Measurements from ENCODE around the gene MS4A14. TPM values are rescaled to one million over a fixed set of nuclear protein-coding genes. Genes with fewer than 3 reads are reported as not detected.
A peak's percentile ranks its signal among the peaks of the same experiment; 100 is the strongest.

The MS4A14 gene
- total and polyA plus RNA-seq, 4 donors: 0.88 to 8.6 (median 2.9) TPM

DNA sequence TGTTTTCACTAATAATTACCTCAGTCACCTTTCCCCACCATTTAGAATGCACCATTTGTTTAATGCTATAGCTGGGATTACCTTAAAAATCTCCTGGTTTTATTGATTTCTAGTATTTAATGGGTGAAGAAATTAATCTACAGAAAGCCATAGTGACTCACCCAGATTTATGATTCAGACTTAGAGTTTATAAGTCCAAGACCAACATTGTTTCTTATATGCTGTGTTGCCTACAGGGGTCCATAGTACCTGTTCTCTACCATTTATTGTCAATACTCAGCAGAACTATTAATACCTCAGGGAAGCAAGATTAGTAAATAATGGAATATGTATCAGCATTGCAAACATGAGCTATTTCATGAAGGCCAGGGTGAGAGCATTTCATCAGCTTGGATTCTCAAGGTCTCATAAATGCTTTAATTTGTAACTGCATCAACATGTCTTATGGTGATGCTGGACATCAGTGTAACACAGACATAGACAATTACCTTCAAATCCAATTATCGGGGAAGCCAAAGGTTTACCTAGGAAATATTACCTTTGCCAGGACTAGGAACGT lies 25.9 kb upstream of the MS4A14 start:
- peaks cover 0 to 2% (median 0%) of the 10 kb centered on the region in 4 donors for H3K9me3 ChIP-seq (ENCODE audit: control insufficient read depth in 4 of 4, insufficient read depth in 3 of 4, low read length in 3 of 4)
- no peaks in the 10 kb centered on the region for H3K4me1 ChIP-seq (ENCODE audit: control insufficient read depth in 5 of 5, insufficient read depth in 5 of 5, low read length in 5 of 5)
- H3K9ac ChIP-seq (ENCODE audit: insufficient read depth in 1 of 2, low read length in 2 of 2): no peak overlapping the region
- WGBS, 2 donors: 39 to 68% methylated on average over 2 of the region's 2 CpGs
- TF ChIP-seq, protein P1, sequence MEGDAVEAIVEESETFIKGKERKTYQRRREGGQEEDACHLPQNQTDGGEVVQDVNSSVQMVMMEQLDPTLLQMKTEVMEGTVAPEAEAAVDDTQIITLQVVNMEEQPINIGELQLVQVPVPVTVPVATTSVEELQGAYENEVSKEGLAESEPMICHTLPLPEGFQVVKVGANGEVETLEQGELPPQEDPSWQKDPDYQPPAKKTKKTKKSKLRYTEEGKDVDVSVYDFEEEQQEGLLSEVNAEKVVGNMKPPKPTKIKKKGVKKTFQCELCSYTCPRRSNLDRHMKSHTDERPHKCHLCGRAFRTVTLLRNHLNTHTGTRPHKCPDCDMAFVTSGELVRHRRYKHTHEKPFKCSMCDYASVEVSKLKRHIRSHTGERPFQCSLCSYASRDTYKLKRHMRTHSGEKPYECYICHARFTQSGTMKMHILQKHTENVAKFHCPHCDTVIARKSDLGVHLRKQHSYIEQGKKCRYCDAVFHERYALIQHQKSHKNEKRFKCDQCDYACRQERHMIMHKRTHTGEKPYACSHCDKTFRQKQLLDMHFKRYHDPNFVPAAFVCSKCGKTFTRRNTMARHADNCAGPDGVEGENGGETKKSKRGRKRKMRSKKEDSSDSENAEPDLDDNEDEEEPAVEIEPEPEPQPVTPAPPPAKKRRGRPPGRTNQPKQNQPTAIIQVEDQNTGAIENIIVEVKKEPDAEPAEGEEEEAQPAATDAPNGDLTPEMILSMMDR (IDR thresholded peaks at IDR 0.05; ENCODE audit: control extremely low read depth, extremely low read depth): no peak
- ATAC-seq (ENCODE audit: insufficient read depth, low FRiP score) (no peak), DNase-seq (no peak)
- H3K36me3 ChIP-seq (ENCODE audit: control insufficient read depth in 4 of 4, insufficient read depth in 4 of 4, low read length in 4 of 4): no peaks in the 10 kb centered on the region
- H3K4me3 ChIP-seq: no peak overlapping the region
- no peak overlapping the region for H3K27ac ChIP-seq (ENCODE audit: low read depth in 1 of 2, low read length in 1 of 2)
- H3K27me3 ChIP-seq (ENCODE audit: control insufficient read depth in 3 of 3, insufficient read depth in 3 of 3, low read length in 2 of 3): no peaks in the 10 kb centered on the region

- Histone ChIP-seq H3K4me1 (ENCODE audit: control insufficient read depth in 5 of 5, insufficient read depth in 5 of 5, low read length in 5 of 5) (no peaks in the 10 kb centered on the region), H3K27ac (ENCODE audit: low read depth in 1 of 2, low read length in 1 of 2) (no peak overlapping the region), H3K36me3 (ENCODE audit: control insufficient read depth in 4 of 4, insufficient read depth in 4 of 4, low read length in 4 of 4) (no peaks in the 10 kb centered on the region), H3K4me3 (no peak overlapping the region), H3K9me3 (ENCODE audit: control insufficient read depth in 4 of 4, insufficient read depth in 3 of 4, low read length in 3 of 4) (peaks cover 0 to 2% (median 0%) of the 10 kb centered on the region in 4 donors), H3K27me3 (ENCODE audit: control insufficient read depth in 3 of 3, insufficient read depth in 3 of 3, low read length in 2 of 3) (no peaks in the 10 kb centered on the region), H3K9ac (ENCODE audit: insufficient read depth in 1 of 2, low read length in 2 of 2) (peak overlapping the region in 1 of 2 donors; percentile 7)
- 33 to 65% methylated on average over 5 of the region's 5 CpGs for WGBS, 2 donors
- TF ChIP-seq, protein P1 (IDR thresholded peaks at IDR 0.05; ENCODE audit: control extremely low read depth, extremely low read depth): no peak
- DNase-seq: peak in 2 of 3 donors; percentile 29 to 32
- ATAC-seq (ENCODE audit: insufficient read depth, low FRiP score): peak; percentile 34
These were observed 25.4 kb upstream of the MS4A14 start for GRCh38 chr11:60370811-60371298.

- no peaks in the 10 kb centered on the region for H3K36me3 ChIP-seq (ENCODE audit: control insufficient read depth in 4 of 4, insufficient read depth in 4 of 4, low read length in 4 of 4)
- no peak overlapping the region for H3K9ac ChIP-seq (ENCODE audit: insufficient read depth in 1 of 2, low read length in 2 of 2)
- WGBS, 2 donors: 47 to 64% methylated on average over 3 of the region's 3 CpGs
- H3K4me3 ChIP-seq: no peak overlapping the region
- no peaks in the 10 kb centered on the region for H3K4me1 ChIP-seq (ENCODE audit: control insufficient read depth in 5 of 5, insufficient read depth in 5 of 5, low read length in 5 of 5)
- DNase-seq: no peak
- no peaks in the 10 kb centered on the region for H3K27me3 ChIP-seq (ENCODE audit: control insufficient read depth in 3 of 3, insufficient read depth in 3 of 3, low read length in 2 of 3)
- peaks cover 0 to 2% (median 0%) of the 10 kb centered on the region in 4 donors for H3K9me3 ChIP-seq (ENCODE audit: control insufficient read depth in 4 of 4, insufficient read depth in 3 of 4, low read length in 3 of 4)
- ATAC-seq (ENCODE audit: insufficient read depth, low FRiP score): no peak
- no peak overlapping the region for H3K27ac ChIP-seq (ENCODE audit: low read depth in 1 of 2, low read length in 1 of 2)
- TF ChIP-seq, protein P1 (IDR thresholded peaks at IDR 0.05; ENCODE audit: control extremely low read depth, extremely low read depth): no peak
These were observed 24.9 kb upstream of the MS4A14 start for GRCh38 chr11:60371386-60371785.

DNA sequence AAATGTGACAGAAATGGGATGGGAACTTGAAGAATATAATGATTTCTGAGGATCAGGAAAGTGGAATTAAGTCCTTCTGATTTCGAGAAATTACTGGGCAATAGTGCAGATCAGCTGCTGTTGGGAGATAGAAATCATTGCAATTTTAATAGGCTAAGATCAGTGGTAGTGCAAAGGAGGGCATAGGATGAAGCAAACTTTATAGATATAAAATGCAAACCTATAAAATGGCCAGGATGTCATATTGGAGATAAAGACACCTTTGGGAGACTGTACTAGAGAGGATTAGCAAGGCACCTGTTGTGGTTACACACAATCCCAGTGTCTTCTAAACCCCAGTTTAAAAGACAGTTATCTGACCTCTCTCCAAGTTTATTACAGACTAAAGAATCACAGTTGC lies 24.4 kb upstream of the MS4A14 start:
- no peaks in the 10 kb centered on the region for H3K36me3 ChIP-seq (ENCODE audit: control insufficient read depth in 4 of 4, insufficient read depth in 4 of 4, low read length in 4 of 4)
- no peak overlapping the region for H3K27ac ChIP-seq (ENCODE audit: low read depth in 1 of 2, low read length in 1 of 2)

More for the DNA sequence above, 24.4 kb upstream of the MS4A14 start:
- TF ChIP-seq, protein P1 (IDR thresholded peaks at IDR 0.05; ENCODE audit: control extremely low read depth, extremely low read depth): no peak
- Histone ChIP-seq H3K4me1 (ENCODE audit: control insufficient read depth in 5 of 5, insufficient read depth in 5 of 5, low read length in 5 of 5) (no peaks in the 10 kb centered on the region), H3K4me3 (no peak overlapping the region), H3K9me3 (ENCODE audit: control insufficient read depth in 4 of 4, insufficient read depth in 3 of 4, low read length in 3 of 4) (peaks cover 0 to 2% (median 0%) of the 10 kb centered on the region in 4 donors), H3K9ac (ENCODE audit: insufficient read depth in 1 of 2, low read length in 2 of 2) (no peak overlapping the region), H3K27me3 (ENCODE audit: control insufficient read depth in 3 of 3, insufficient read depth in 3 of 3, low read length in 2 of 3) (no peaks in the 10 kb centered on the region)
- no peak for ATAC-seq (ENCODE audit: insufficient read depth, low FRiP score)
- no peak for DNase-seq
- WGBS, 2 donors: 85 to 94% methylated on average over 1 of the region's 1 CpG

All from lung (tissue), 12 donors.